CD4-positive, alpha-beta T cell treated with Interleukin-21 for 1 hour (primary cell): ENCODE data around the gene KANSL3.
"Not testable (repeated sequence)": the region's sequence is repeated elsewhere in the genome, so short reads cannot be mapped to it uniquely, and the experiment has no call there.

ENCODE experiments used
- DNase-seq: peaks from one replicate; pipeline ENCODE4 v3.0.0-alpha.2; 2020

Gene KANSL3

DNA sequence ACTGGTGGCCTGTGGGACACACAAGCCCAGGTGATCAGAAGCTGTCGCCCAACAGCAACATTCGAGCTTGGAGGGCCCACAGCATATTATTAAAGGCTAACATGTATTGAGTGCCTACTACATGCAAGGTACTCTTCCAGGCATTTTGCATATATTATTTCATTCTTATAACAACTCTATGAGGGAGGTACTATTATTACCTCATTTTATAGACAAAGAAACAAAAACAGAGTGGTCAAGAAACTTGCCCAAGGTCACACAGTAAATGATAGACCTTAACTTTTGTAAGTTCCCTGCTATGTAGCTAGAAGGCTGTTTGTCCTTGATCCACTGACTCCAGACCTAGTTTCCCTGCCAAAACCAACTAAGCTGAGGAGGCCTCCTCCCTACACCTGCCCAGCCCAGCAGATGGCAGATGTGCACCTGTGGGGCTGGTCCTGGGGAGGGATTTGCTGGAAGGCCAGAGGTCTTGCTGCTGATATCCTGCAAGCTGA, 35.7 kb downstream of the KANSL3 start:
- no peak for DNase-seq

DNA sequence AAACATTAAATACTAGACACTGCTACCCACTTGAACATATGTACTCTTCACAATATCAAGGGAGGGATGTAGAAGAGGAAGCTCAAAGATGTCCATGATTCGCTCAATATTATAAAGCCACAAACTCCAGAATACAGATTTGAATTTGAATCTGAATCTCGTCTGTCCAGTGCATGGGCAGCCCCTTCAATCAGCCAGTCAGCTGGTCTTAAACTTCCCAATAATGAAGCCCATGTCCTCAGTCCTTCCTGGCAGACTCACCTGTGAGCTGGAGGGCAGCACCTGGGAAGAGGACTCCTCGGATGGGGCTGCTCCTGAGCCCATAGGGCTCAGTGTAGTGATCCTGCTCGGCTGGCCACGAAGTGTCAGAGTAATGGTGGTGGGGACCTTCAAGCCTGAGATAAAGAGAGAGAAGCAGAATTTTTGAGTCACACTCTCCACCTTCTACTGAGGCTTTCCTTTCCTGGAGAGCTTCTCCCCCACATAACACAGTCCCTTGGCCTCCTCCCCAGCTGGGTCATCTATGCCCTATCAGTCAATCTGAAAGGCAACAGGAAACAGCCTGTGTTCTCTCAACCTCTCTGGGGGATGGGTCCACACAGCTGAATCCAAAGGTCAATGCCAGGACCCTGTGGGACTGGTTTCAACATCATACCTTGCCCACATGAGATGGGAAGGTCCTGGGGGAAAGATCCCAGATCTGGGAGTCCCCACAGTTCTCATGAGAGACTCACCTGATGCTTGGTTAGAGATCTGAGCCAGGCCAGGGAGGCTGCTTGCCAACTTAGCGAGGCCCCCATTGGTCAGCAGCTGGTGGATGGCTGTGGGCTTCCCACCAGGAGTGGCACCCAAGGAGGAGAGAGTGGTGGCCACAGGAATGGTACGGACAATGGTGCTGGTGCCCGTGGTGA, 36.5 kb downstream of the KANSL3 start:
- no peak for DNase-seq

DNA sequence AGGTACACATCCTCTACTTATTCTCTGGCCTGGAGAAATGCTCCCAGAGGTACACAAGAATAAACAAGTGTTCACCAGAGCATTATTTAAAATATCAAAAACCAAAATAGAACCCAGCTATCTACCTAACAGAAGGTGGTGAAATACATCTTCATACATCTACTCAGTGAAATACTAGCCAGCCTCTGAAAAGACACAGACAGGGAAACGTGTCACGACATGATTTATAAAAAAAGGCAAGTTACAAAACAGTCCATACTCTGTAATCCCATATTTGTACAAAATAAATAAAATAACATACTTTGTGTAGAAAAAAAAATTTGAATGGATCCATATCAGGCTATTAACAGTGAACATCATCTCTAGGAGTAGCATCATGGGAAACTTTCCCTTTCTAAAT, 38.2 kb downstream of the KANSL3 start:
- no peak for DNase-seq

- DNase-seq = no peak
These were observed 41.5 kb downstream of the KANSL3 start for GRCh38 chr2:96596596-96596995.

- peak; percentile 43 for DNase-seq
These were observed 43.4 kb downstream of the KANSL3 start for GRCh38 chr2:96594691-96595152.

DNA sequence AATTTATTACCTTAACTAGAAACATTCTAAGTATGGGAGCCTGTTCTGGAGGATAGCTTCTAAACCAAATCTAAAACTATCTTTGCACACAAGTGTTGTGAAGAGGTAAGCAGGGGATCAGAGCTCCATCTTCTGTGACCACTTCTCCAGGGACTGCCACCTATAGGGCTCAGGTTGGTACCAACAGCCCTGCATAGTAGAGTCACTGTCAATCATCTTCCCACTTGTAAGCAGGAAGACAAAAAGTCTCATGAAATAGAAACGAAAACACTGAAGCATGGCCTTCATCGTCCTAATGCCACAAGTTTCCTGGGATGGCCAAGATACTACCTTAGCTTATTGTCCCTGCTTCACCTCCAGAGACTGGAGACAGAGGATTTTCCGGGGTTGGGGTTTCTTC, 43.8 kb downstream of the KANSL3 start:
- DNase-seq = peak; percentile 6

DNA sequence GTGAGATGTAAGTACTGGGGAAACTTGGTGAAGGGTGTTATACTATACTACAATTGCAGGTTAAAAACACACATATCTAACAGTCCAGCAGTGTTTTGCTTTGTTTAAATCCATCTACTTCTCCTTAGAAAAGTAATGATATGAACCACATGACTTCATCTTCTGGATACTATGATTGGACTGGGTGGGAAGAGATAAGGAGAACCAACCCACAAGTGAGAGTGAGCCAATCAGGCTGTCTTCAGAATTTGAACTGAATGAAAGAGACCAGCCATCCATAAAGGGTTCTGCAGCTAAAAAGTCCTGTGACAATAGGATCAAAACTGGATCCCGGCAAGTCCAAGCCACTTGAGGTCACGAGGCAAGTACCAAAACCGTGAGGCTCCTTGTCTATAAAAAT, 46.6 kb downstream of the KANSL3 start:
- DNase-seq = no peak

DNA sequence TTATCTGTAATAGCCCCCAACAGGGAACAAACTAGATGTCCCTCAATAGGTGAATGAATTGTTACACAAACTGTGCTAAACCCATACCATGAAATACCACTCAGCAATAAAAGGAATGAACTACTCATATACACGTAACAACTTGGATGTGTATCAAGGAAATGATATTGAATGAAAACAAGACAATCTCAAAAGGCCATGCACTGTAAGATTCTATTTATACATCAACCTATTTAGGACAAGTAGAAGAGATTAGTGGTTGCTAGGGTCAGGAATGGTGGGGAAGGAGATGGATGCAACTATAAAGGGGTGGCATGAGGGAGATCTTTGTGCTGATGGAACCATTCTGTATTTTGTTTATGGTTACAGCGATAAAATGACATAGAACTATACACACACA, 47.1 kb downstream of the KANSL3 start:
- DNase-seq = no peak

DNA sequence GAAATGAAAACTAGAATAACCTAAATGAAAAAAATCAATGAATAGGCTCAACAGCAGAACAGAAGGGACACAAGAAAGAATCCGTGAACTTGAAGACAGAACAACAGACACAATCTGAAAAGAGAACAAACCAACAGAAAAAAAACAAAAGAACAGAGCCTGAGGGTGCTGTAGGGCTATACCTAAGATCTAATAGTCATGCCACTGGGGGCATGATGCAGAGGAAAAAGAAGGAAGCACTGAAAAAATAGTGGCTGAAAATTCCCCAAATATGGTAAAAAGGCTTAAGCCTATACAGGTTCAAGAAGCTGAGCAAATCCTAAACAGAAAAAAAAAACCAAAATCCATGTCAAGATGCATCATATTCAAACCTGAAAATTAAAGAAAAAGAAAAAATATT, 50.3 kb downstream of the KANSL3 start:
- no peak for DNase-seq

DNA sequence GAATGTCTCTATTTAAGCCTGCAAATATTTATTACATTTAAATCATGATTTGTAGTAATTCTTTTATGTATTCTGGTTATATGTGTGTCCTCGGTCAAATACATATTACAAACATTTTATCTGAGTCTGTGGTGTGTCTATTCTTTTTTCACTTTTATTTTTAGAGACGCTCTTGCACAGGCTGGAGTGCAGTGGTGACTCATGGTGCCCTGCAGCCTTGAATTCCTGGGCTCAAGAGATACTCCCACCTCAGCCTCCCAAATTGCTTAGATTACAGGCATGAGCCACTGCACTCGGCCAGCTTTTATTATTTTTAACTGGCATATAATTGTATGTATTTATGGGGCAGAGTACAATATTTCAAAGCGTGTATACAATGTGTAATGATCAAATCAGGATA, 54.1 kb downstream of the KANSL3 start:
- no peak for DNase-seq

- DNase-seq = no peak
These were observed 57.3 kb downstream of the KANSL3 start for GRCh38 chr2:96580771-96581170.

DNA sequence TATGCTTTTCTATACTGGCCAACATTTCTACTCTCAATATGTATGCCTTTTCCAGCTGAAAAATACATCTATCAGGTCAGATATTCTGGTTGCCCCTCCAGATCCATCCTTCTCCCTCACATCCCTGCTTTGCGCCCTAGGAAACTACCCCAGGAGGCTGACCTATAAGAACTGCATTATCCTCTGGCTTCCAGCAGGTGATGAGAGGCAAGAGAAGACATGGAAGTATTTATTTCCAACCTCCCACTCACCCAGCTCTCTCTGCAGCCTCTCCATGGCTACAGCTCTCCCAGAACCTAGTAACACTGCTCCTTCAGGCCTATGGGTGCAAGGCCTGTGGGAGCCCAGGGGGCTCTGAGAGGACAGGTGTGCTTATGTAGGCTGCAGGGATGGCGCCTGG, 58.7 kb downstream of the KANSL3 start:
- no peak for DNase-seq

DNA sequence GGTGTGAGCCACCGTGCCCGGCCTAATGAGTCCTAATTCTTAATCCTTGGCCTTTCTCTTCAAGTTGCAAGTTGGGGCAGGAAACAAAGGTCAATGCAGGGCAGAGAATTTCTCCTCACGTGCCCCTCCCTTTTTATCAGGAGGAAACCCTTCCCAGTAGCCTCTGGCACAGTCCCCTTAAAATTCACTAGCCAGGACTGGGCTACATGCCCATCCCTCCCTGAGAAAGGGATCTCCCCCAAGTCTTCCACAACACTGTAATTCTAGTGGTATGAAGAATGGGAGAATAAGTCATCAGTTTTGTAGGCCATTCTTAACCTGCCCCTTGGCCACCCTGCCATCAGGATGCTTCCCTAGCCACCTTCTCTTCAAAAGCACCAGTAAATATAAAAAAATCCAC, 59.4 kb downstream of the KANSL3 start:
- DNase-seq = no peak

- DNase-seq = no peak
These were observed 60.6 kb downstream of the KANSL3 start for GRCh38 chr2:96577501-96577900.

DNA sequence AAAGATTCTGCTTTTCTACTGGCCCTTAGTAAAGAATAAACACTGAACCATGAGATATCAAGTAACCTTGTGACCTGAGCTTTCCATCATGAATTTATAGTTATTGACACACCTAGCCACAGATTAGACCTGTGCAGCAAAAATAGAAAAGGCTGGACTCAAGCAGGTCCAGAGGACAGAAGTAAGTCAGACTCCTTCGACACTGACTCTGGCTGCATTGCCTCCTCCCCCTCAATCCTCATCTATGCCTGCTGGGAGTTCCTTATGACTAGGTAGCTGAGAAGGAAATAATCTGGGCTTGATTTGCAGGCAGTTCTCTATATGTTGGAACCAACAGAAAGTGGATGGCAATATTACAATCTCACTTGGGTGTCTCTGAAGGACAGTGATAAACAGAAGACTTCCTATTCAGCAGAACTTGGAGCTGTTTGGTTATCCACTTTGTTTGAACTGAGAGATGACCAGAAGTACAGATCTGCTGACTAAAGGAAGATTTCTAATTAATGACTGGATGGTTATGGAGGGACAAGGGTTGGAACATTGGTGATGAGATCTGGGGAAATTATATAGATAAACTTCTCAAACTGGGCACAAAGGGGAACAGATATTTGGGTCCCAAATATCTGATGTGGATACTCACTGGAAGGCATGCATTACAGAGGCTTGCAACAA, 62.2 kb downstream of the KANSL3 start:
- no peak for DNase-seq

DNA sequence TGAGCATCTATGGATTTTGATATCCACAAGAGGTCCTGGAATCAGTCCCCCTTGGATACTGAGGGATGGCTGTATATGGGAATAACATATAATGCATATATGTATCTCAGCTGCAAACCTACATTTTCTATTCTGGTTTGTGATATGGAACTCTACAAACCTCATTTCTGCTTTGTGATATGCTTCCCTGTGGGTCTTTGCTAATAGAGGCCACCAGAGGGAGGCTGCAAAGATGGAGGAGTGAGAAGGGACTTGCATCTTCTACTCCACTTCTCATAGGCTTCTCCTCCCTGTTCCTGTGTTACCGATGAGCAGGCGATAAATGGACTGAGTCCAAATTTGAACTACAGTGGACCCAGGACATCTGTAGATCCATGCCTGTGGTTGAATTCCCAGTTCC, 63.7 kb downstream of the KANSL3 start:
- DNase-seq = no peak

GRCh38 chr2:96568094-96568493, 70.0 kb downstream of the KANSL3 start:
- no peak for DNase-seq

- no peak for DNase-seq
These were observed 73.0 kb downstream of the KANSL3 start for GRCh38 chr2:96565111-96565510.

GRCh38 chr2:96564563-96564962, 73.5 kb downstream of the KANSL3 start:
- no peak for DNase-seq

DNA sequence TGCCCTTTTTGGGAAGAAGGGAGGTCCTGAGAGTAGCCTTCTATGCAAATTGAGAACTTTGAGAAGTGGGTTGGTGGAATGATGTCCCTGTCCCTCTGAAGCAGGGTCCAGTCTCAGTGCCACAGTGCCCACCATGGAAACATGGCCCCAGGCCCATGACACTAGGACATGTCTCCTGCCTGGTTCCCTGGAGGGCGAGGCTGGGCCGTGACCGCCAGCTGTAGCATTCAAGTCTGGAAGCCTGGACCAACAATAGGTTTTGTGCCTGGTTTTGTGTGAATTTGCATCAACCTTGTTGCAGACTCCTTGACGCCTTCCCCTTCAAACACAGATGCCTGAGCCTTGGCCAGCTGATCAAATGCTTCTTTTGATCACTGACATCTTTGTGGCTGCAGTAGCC, 74.1 kb downstream of the KANSL3 start:
- no peak for DNase-seq

DNA sequence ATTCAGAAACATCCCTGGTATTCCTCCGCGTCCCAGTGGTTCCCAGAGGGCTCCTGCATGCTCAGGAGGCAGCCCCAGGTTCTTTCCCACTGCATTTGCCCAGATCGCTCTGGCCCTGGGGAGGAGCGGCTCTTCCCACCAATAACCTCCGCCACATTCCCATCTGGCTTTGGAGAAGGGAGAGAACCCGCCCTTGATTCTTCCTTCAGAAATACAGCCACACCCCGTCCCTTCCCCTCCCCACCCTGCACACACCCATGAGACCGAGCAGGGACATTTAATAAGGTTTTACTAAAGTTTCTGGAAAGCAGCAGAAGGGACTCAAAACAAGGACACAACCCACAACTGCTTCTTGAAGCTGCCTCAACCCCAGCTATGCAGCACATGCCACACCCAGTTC, 79.6 kb downstream of the KANSL3 start:
- no peak for DNase-seq

GRCh38 chr2:96558061-96558460, 80.1 kb downstream of the KANSL3 start:
- no peak for DNase-seq

GRCh38 chr2:96557421-96557820, 80.7 kb downstream of the KANSL3 start:
- DNase-seq = not testable (repeated sequence)
